AG04449 (cell line): ENCODE measurements around the gene TMEM82.

ENCODE experiments used
- CTCF ChIA-PET: fragments of 350-600 bp; formaldehyde crosslinking; extraction: SDS; loops from one replicate; lab custom pipeline; 2021; ENCODE audit warnings: antibody characterized with exemption; lab: Yijun Ruan, JAX
- POLR2A ChIA-PET: fragments of 400-600, 350-600 bp; formaldehyde crosslinking; extraction: SDS; loops from one replicate; lab custom pipeline; 2020; ENCODE audit warnings: antibody characterized with exemption, inconsistent platforms; lab: Yijun Ruan, JAX
- DNase-seq: peaks from one replicate; pipeline ENCODE4 v3.0.0-alpha.2; 2010; ENCODE audit warnings: low read depth, low spot score
- H3K4me3 ChIP-seq: 2 replicates; pipeline ENCODE4 v1.5.1; 2011; ENCODE audit warnings: low read depth, mild to moderate bottlenecking, control low read depth, low read length
- CTCF ChIP-seq: IDR thresholded peaks from one replicate; pipeline ENCODE4 v1.5.1; 2011; ENCODE audit warnings: mild to moderate bottlenecking, moderate library complexity, low read length, control low read depth, inconsistent platforms; ENCODE audit not compliant: insufficient read depth; ENCODE audit errors: missing control alignments

Gene TMEM82

DNA sequence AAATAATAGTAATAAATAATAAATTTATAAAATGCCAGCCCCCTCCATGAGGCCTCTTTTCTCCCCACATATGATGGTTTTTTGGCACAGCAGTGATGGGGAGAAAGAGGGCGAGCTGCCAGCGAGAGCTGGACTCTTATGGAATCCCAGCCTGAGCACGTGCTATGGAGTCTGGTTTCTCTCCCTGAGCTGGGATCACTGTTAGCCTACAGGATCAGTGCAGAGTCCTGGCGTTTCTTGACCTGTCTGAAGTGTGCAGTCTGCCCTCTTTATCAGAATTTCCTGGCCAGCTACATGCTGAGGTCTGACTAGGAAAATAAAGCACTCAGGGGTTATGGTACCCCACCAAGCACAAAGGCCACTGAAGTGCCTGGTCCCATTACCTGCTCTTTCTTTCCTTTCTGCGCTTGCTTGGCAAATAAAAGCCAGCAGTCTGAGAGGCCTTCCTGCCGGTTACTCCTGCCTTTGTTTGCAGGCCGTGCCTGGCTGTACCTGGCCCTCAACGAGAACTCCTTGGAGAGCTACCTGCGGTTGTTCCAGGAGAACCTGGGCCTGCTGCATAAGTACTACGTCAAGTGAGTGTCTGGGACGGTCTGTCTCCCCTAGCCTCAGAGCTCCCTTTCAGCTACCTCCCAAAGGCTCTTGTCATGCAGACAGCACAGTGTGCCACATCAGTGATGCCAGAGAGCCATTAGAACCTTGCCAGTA, 24.7 kb upstream of the TMEM82 start:
- CTCF ChIA-PET = interaction anchor here (0.6 kb wide), 1 partner anchor 340 kb away, joined by 3 read pairs; no protein-coding TSS in a partner anchor
- POLR2A ChIA-PET = no interaction called here
- H3K4me3 ChIP-seq = no peak overlapping the region
- DNase-seq = no peak
- TF ChIP-seq CTCF = no peak

- DNase-seq = no peak
- CTCF ChIA-PET = interaction anchor here (1.6 kb wide), 1 partner anchor 22 kb away, joined by 4 read pairs; no protein-coding TSS in a partner anchor
- no peak overlapping the region for H3K4me3 ChIP-seq
- POLR2A ChIA-PET = no interaction called here
- no peak for TF ChIP-seq CTCF
Observed at GRCh38 chr1:15718199-15718601, 24.1 kb upstream of the TMEM82 start.

GRCh38 chr1:15719381-15720120, 22.7 kb upstream of the TMEM82 start:
- CTCF ChIA-PET = interaction anchor here (1.6 kb wide), 1 partner anchor 21 kb away, joined by 4 read pairs; no protein-coding TSS in a partner anchor
- no peak for DNase-seq
- POLR2A ChIA-PET = no interaction called here
- TF ChIP-seq CTCF = no peak
- H3K4me3 ChIP-seq = no peak overlapping the region

- no peak for DNase-seq
- CTCF ChIA-PET = interaction anchor here (1.0 to 1.8 kb wide), 3 partner anchors 10 to 36 kb away, joined by 3 to 4 read pairs (median 4); no protein-coding TSS in a partner anchor
- no peak overlapping the region for H3K4me3 ChIP-seq
- POLR2A ChIA-PET = no interaction called here
- no peak for TF ChIP-seq CTCF
Observed at GRCh38 chr1:15720861-15721260, 21.4 kb upstream of the TMEM82 start.

DNA sequence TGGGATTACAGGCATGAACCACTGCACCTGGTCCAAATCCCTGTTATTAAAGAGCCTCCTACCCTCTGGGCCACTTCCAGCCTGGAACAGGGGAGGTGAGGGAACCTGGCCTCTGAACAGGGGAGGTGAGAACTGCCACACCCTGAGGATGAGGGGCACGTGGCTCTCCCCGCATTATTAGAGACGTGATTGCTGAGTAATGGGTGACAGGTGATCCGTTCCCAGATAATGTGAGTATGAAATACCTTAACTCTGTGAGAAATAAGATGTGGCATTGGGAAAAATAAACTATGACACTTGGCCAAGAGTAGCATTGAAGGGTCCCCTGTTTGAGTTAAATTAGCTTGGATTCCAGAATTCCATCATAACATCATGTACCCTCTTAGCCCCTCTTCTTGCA, 19.9 kb upstream of the TMEM82 start:
- TF ChIP-seq CTCF = no peak
- H3K4me3 ChIP-seq = no peak overlapping the region
- POLR2A ChIA-PET = no interaction called here
- CTCF ChIA-PET = interaction anchor here (1.0 to 1.8 kb wide), 2 partner anchors 10 to 15 kb away, joined by 4 read pairs; no protein-coding TSS in a partner anchor
- no peak for DNase-seq
